GM13977 (cell line): ENCODE data around the gene NDUFA11.

Experiments used
- DNase-seq: peaks from one replicate; pipeline ENCODE4 v3.0.0; 2012; ENCODE audit warnings: low spot score
- in situ Hi-C: fragments of 300-500 bp; cut with MboI; formaldehyde crosslinking; loops from one replicate; pipeline ENCODE4 v1.12.0; 2022; ENCODE audit warnings: low sequenced_read_pairs, low pct_unique_long_range_greater_than_20kb, mixed read lengths, inconsistent platforms; ENCODE audit not compliant: unreplicated experiment
- TF ChIP-seq, protein P1 (sequence below): IDR thresholded peaks from 2 replicates; pipeline ENCODE4 v1.5.1; 2012; ENCODE audit warnings: mild to moderate bottlenecking, control low read depth; ENCODE audit not compliant: insufficient read depth; ENCODE audit errors: extremely low read depth, missing control alignments

Gene NDUFA11

DNA sequence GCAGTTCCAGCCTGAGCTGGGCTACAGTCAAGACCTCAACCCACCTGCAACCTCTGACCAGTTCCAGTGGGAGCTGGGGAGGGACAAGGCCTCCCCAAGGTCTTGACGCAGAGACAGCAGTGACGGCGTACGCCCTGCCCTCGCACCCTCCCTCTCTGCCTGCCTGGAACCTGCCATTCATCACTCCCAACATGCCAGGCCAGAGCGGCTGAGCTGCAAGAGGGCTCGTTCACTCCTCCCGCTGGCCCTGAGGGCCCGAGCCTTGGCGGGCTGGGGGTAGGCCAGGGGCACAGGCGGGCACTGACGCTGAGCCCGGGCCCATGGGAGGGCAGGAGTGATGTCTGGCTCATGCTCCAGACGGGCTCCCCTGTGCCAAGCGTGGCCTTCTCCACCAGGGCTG, 8.2 kb downstream of the NDUFA11 start:
- no peak for DNase-seq
- in situ Hi-C loops = no loop called here
- TF ChIP-seq, protein P1, sequence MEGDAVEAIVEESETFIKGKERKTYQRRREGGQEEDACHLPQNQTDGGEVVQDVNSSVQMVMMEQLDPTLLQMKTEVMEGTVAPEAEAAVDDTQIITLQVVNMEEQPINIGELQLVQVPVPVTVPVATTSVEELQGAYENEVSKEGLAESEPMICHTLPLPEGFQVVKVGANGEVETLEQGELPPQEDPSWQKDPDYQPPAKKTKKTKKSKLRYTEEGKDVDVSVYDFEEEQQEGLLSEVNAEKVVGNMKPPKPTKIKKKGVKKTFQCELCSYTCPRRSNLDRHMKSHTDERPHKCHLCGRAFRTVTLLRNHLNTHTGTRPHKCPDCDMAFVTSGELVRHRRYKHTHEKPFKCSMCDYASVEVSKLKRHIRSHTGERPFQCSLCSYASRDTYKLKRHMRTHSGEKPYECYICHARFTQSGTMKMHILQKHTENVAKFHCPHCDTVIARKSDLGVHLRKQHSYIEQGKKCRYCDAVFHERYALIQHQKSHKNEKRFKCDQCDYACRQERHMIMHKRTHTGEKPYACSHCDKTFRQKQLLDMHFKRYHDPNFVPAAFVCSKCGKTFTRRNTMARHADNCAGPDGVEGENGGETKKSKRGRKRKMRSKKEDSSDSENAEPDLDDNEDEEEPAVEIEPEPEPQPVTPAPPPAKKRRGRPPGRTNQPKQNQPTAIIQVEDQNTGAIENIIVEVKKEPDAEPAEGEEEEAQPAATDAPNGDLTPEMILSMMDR = no peak

DNA sequence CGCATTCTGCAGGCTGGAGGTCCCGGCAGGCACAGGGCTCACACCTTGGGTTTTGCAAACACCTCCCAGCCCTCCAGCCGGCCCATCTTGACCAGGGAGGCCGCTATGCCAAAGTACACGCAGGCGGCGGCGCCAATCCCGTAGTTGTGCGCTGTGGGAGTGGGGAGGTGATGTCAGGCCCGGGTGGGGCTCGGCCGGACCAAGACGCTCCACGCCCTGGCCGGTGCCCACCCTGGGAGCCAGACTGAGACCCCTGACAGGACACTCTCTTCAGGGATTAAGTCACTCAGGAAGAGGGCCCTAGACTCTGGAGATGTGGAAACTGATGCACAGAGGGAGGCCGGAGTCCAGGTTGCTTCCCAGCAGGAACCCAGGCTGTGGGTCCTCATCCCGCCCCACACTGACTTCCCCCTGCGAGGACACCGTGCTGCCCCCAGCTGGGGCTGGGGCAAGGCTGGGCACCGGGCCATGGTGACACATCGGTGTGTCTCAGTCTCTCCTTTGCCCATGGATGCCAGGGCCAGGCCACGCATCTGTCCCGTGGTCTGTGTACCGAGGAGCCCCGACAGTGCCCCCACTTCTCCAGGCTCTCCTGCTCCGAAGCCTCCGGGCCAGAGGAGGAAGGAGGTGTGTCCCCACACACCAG, 8.8 kb downstream of the NDUFA11 start:
- TF ChIP-seq, protein P1 = no peak

DNA sequence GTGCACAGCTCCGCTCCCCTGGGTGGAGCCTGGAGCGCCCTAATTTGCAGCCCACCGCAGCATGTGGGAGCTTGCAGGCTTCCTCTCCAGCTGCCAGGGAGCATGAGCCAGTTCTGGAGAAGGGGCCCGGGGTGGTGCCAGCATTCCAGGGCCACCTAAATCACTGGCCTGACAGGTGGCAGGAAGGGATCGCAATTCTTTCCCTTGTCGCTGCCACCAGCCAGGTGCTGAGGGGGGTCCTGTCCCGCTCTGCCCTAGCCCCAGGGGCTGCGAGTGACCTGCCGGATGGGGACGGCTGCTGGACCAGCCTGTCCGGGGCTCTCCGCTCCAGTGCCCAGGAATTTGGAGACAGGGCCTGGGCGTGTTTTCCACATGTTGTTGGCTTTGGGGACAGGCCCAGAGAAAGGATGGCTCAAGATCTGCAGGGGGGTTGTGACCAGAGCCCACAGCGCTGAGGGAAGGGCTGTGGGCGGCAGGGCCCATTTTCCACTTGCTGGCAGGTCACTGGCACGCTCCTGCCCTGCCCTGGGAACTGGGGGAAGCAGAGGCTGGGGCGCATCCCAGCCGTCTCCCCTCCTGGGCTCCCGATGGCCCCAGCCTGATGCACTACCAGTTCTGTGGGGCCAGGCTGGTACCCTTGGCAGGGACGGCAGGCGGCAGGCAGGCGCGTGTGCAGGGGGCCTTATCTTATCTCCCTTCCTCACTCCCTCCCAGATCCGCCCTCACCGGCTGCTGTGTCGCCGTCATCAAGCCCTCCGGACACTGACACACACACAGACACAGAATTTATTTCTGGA, 9.5 kb downstream of the NDUFA11 start:
- in situ Hi-C loops = no loop called here
- TF ChIP-seq, protein P1 = no peak
- no peak for DNase-seq

More for the DNA sequence above, 8.8 kb downstream of the NDUFA11 start:
- in situ Hi-C loops = no loop called here
- no peak for DNase-seq

DNA sequence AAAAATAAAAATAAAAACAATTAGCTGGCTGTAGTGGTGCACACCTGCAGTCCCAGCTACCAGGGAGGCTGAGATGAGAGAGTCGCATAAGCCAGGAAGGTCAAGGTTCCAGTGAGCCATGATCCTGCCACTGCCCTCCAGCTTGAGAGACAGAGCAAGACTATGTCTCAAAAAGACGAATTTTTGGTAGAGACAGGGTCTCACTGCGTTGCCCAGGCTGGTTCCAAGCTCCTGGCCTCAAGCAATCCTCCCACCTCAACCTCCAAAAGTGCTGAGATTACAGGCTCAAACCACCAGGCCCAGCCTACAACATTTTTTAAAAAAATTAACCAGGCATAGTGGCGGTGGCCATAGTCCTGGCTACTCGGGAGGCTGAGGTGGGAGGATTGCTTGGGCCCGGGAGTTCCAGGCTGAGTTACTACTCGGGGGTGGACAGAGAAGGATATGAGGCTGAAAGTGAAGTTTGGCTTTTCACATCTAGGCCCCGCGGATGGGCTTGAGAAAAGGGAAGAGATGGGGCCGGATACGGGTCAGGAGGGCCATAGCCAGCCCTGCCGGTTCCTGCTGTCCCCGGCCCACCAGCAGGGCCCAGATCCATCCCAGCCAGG, 10.2 kb downstream of the NDUFA11 start:
- no peak for DNase-seq
- in situ Hi-C loops = no loop called here
- TF ChIP-seq, protein P1 = no peak

GRCh38 chr19:5892772-5893275, 10.8 kb downstream of the NDUFA11 start:
- in situ Hi-C loops = no loop called here
- no peak for DNase-seq
- TF ChIP-seq, protein P1 = no peak

GRCh38 chr19:5891938-5892771, 11.4 kb downstream of the NDUFA11 start:
- in situ Hi-C loops = no loop called here
- TF ChIP-seq, protein P1 = peak; percentile 62
- DNase-seq = peak; percentile 64
